HEK293T (cell line): ENCODE measurements around the gene HEPN1.

Experiments
- ARNT ChIP-seq: fragments of 450-650 bp; IDR thresholded peaks from 2 replicates; pipeline ENCODE4 v1.6.1; 2017; ENCODE audit warnings: mild to moderate bottlenecking
- BHLHE40 ChIP-seq: fragments of 450-650 bp; IDR thresholded peaks from 2 replicates; pipeline ENCODE4 v1.6.1; 2016; ENCODE audit warnings: mild to moderate bottlenecking, moderate library complexity, borderline replicate concordance
- CTBP1 ChIP-seq: fragments of 450-650 bp; IDR thresholded peaks from 2 replicates; pipeline ENCODE4 v1.6.1; 2016; ENCODE audit warnings: borderline replicate concordance
- ELF4 ChIP-seq: fragments of 450-650 bp; IDR thresholded peaks from 2 replicates; pipeline ENCODE4 v1.6.1; 2017; ENCODE audit warnings: antibody characterized with exemption
- FOXA1 ChIP-seq: fragments of 450-650 bp; IDR thresholded peaks from 2 replicates; pipeline ENCODE4 v1.6.1; 2016; ENCODE audit warnings: mild to moderate bottlenecking
- FOXK2 ChIP-seq: fragments of 450-650 bp; IDR thresholded peaks from 2 replicates; pipeline ENCODE4 v1.6.1; 2016; ENCODE audit warnings: mild to moderate bottlenecking
- FOXM1 ChIP-seq: fragments of 450-650 bp; IDR thresholded peaks from 2 replicates; pipeline ENCODE4 v1.6.1; 2017; ENCODE audit warnings: mild to moderate bottlenecking, borderline replicate concordance
- HDGF ChIP-seq: fragments of 450-650 bp; IDR thresholded peaks from 2 replicates; pipeline ENCODE4 v1.6.1; 2017; ENCODE audit warnings: antibody characterized with exemption, borderline replicate concordance
- L3MBTL2 ChIP-seq: fragments of 450-650 bp; conservative IDR thresholded peaks from 2 replicates; pipeline ENCODE4 v1.6.1; 2016; ENCODE audit warnings: mild to moderate bottlenecking
- NFRKB ChIP-seq: fragments of 450-650 bp; IDR thresholded peaks from 2 replicates; pipeline ENCODE4 v1.6.1; 2016; ENCODE audit warnings: mild to moderate bottlenecking, moderate library complexity
- SP1 ChIP-seq: fragments of 450-650 bp; IDR thresholded peaks from 2 replicates; pipeline ENCODE4 v1.6.1; 2017
- SUZ12 ChIP-seq: fragments of 450-650 bp; IDR thresholded peaks from 2 replicates; pipeline ENCODE4 v1.6.1; 2016; ENCODE audit warnings: mild to moderate bottlenecking
- ZNF384 ChIP-seq: fragments of 450-650 bp; IDR thresholded peaks from 2 replicates; pipeline ENCODE4 v1.6.1; 2016

DNA sequence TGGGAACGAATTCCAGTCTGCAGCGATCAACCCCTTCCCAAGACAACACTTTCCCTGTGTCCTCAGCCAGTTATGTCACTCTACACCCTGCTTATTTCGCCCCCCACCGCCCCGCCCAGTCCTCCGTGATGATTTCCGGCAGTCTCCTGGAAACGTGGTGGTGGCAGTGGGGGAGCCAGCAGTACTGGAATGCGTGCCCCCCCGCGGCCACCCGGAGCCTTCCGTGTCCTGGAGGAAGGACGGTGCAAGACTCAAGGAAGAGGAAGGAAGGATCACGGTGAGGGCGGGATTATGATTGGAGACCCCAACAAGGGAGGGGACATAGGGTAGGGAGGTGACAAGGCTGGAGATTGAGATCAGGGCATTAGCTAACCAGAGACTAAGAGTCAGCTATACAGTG, 49.7 kb upstream of the HEPN1 start:
- TF ChIP-seq CTBP1 (no peak), L3MBTL2 (no peak), ARNT (no peak), FOXK2 (no peak), FOXM1 (no peak), SUZ12 (no peak), ELF4 (no peak), BHLHE40 (no peak), ZNF384 (no peak), FOXA1 (no peak), HDGF (no peak), SP1 (no peak), NFRKB (no peak)
